ENCODE data around the gene KIRREL3. TPM values are rescaled to one million over a fixed set of nuclear protein-coding genes. Genes with fewer than 3 reads are reported as not detected.
A peak's percentile ranks its signal among the peaks of the same experiment; 100 is the strongest.

KIRREL3 gene
- total RNA-seq, 1 experiment from 2014 or later = 0.44 TPM

- Histone ChIP-seq H4K20me1 (ENCODE audit: low read length) (no peaks in the 10 kb centered on the region), H3K27me3 (ENCODE audit: low read length) (no peaks in the 10 kb centered on the region), H3K36me3 (ENCODE audit: low read depth, low read length) (peaks cover 15% of the 10 kb centered on the region; the same call in 1 of the 2 replicates), H3K9me2 (replicated peaks; ENCODE audit: low read length) (no peaks in the 10 kb centered on the region), H3K9ac (ENCODE audit: low read length) (peak overlapping the region; percentile 90), H3K27ac (ENCODE audit: low read length) (peak overlapping the region; percentile 99), H3K4me2 (ENCODE audit: low read length) (peak overlapping the region; percentile 81), H3K4me1 (ENCODE audit: insufficient read depth, low read length) (peaks cover 48% of the 10 kb centered on the region), H3K9me3 (ENCODE audit: low read length) (no peaks in the 10 kb centered on the region), H3K79me2 (ENCODE audit: low read length) (peaks cover 48% of the 10 kb centered on the region), H3K4me3 (ENCODE audit: low read length) (peak overlapping the region; percentile 29; the same call in 1 of the 2 replicates), H3F3A (ENCODE audit: low read length, unreplicated experiment) (peaks cover 8% of the 10 kb centered on the region), H2AFZ (ENCODE audit: low read length) (peak overlapping the region; percentile 17; the same call in 1 of the 2 replicates)
- DNase-seq = peak; percentile 99
- BruUV-seq (replicated peaks) = no TSS peak
- intact Hi-C loops (cut with micrococcal nuclease) = loop anchor here (1.0 to 5.0 kb wide), 4 partner anchors 16 to 101 kb away; partner anchors contain the start of gene DCPS
- TF ChIP-seq, protein P1, sequence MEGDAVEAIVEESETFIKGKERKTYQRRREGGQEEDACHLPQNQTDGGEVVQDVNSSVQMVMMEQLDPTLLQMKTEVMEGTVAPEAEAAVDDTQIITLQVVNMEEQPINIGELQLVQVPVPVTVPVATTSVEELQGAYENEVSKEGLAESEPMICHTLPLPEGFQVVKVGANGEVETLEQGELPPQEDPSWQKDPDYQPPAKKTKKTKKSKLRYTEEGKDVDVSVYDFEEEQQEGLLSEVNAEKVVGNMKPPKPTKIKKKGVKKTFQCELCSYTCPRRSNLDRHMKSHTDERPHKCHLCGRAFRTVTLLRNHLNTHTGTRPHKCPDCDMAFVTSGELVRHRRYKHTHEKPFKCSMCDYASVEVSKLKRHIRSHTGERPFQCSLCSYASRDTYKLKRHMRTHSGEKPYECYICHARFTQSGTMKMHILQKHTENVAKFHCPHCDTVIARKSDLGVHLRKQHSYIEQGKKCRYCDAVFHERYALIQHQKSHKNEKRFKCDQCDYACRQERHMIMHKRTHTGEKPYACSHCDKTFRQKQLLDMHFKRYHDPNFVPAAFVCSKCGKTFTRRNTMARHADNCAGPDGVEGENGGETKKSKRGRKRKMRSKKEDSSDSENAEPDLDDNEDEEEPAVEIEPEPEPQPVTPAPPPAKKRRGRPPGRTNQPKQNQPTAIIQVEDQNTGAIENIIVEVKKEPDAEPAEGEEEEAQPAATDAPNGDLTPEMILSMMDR (conservative IDR thresholded peaks at IDR 0.05; ENCODE audit: low read depth, low read length) = no peak
- TF ChIP-seq EZH2 (IDR thresholded peaks at IDR 0.05; ENCODE audit: low read length, unreplicated experiment) (no peak), EZH2phosphoT487 (IDR thresholded peaks at IDR 0.05; ENCODE audit: borderline replicate concordance, low read length) (no peak)
- CTCF ChIA-PET = interaction anchor here (0.5 to 1.1 kb wide), 3 partner anchors 9 to 93 kb away, joined by 3 to 5 read pairs (median 3); no protein-coding TSS in a partner anchor
- peak; percentile 77 for ATAC-seq
- POLR2A ChIA-PET (ENCODE audit: unreplicated experiment) = interaction anchor here (0.8 kb wide), 1 partner anchor 63 kb away, joined by 10 read pairs; no protein-coding TSS in a partner anchor
Measured at GRCh38 chr11:126403022-126403581, 597.5 kb downstream of the KIRREL3 start.

DNA sequence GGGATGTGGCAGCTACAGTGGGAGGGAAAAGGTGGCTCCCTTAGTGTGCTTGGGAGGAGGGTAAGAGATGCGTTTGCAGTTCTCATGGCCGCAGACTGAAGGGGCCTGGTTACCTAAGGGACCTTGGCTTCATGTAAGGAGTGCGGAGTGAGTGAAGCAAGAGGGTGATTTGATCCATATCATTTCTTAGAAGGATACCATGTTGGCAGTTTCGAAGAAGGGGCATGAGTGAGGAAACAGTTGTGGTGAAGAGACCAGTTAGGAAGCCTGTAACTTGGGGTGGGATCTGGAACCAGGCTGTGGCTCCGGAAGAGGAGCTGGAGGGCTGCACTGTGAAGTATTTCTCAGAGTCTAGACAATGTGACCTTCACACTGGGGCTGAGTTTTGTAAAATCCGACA lies 600.1 kb downstream of the KIRREL3 start:
- DNase-seq (no peak), ATAC-seq (no peak)
- POLR2A ChIA-PET (ENCODE audit: unreplicated experiment) = no interaction called here
- H3K9ac ChIP-seq (ENCODE audit: low read length) = no peak overlapping the region
- no peaks in the 10 kb centered on the region for H4K20me1 ChIP-seq (ENCODE audit: low read length)
- H3K27ac ChIP-seq (ENCODE audit: low read length) = no peak overlapping the region
- H3K4me3 ChIP-seq (ENCODE audit: low read length) = no peak overlapping the region
- no peak overlapping the region for H2AFZ ChIP-seq (ENCODE audit: low read length)
- H3K79me2 ChIP-seq (ENCODE audit: low read length) = peaks cover 53% of the 10 kb centered on the region
- intact Hi-C loops (cut with micrococcal nuclease) = loop anchor here (5.0 kb wide), 1 partner anchor 98 kb away; the partner anchor contains the start of gene DCPS
- no TSS peak for BruUV-seq (replicated peaks)
- TF ChIP-seq EZH2phosphoT487 (IDR thresholded peaks at IDR 0.05; ENCODE audit: borderline replicate concordance, low read length) (no peak), EZH2 (IDR thresholded peaks at IDR 0.05; ENCODE audit: low read length, unreplicated experiment) (no peak)
- TF ChIP-seq, protein P1 (conservative IDR thresholded peaks at IDR 0.05; ENCODE audit: low read depth, low read length) = no peak
- H3K9me2 ChIP-seq (replicated peaks; ENCODE audit: low read length) = no peaks in the 10 kb centered on the region
- H3K4me2 ChIP-seq (ENCODE audit: low read length) = no peak overlapping the region
- no peaks in the 10 kb centered on the region for H3K9me3 ChIP-seq (ENCODE audit: low read length)
- no peaks in the 10 kb centered on the region for H3K27me3 ChIP-seq (ENCODE audit: low read length)
- H3K36me3 ChIP-seq (ENCODE audit: low read depth, low read length) = no peaks in the 10 kb centered on the region; the same call in 1 of the 2 replicates
- H3K4me1 ChIP-seq (ENCODE audit: insufficient read depth, low read length) = peaks cover 31% of the 10 kb centered on the region
- CTCF ChIA-PET = no interaction called here
- H3F3A ChIP-seq (ENCODE audit: low read length, unreplicated experiment) = peaks cover 8% of the 10 kb centered on the region

- TF ChIP-seq, protein P1 (conservative IDR thresholded peaks at IDR 0.05; ENCODE audit: low read depth, low read length) = no peak
- no peak for TF ChIP-seq EZH2phosphoT487 (IDR thresholded peaks at IDR 0.05; ENCODE audit: borderline replicate concordance, low read length)
- TF ChIP-seq EZH2 (IDR thresholded peaks at IDR 0.05; ENCODE audit: low read length, unreplicated experiment) = no peak
- H3K27ac ChIP-seq (ENCODE audit: low read length) = no peak overlapping the region
- intact Hi-C loops (cut with micrococcal nuclease) = loop anchor here (5.0 kb wide), 1 partner anchor 98 kb away; the partner anchor contains the start of gene DCPS
Measured at GRCh38 chr11:126400019-126400418, 600.6 kb downstream of the KIRREL3 start.

More at GRCh38 chr11:126400019-126400418, 600.6 kb downstream of the KIRREL3 start:
- Histone ChIP-seq H3K9me2 (replicated peaks; ENCODE audit: low read length) (no peaks in the 10 kb centered on the region), H4K20me1 (ENCODE audit: low read length) (no peaks in the 10 kb centered on the region), H3K9ac (ENCODE audit: low read length) (no peak overlapping the region), H3K79me2 (ENCODE audit: low read length) (peaks cover 55% of the 10 kb centered on the region), H3K27me3 (ENCODE audit: low read length) (no peaks in the 10 kb centered on the region), H3K4me3 (ENCODE audit: low read length) (no peak overlapping the region), H3K36me3 (ENCODE audit: low read depth, low read length) (no peaks in the 10 kb centered on the region; the same call in 1 of the 2 replicates), H3K4me1 (ENCODE audit: insufficient read depth, low read length) (peaks cover 29% of the 10 kb centered on the region), H3K9me3 (ENCODE audit: low read length) (no peaks in the 10 kb centered on the region), H2AFZ (ENCODE audit: low read length) (no peak overlapping the region), H3F3A (ENCODE audit: low read length, unreplicated experiment) (peaks cover 8% of the 10 kb centered on the region), H3K4me2 (ENCODE audit: low read length) (no peak overlapping the region)
- ATAC-seq (no peak), DNase-seq (no peak)
- BruUV-seq (replicated peaks) = no TSS peak
- ChIA-PET POLR2A (ENCODE audit: unreplicated experiment) (no interaction called here), CTCF (no interaction called here)

Data from PC-3 (cell line).